HG02885 (cell line): ENCODE measurements around the gene BANK1.

Experiments
- ATAC-seq: cut with Tn5 transposase; IDR thresholded peaks from one replicate; pipeline ENCODE4 v1.9.1; 2021; ENCODE audit warnings: mild to moderate bottlenecking; ENCODE audit not compliant: unreplicated experiment, poor library complexity

Gene BANK1

GRCh38 chr4:101993842-101994775, 203.6 kb downstream of the BANK1 start:
- ATAC-seq, result no peak

GRCh38 chr4:102007959-102008425, 217.5 kb downstream of the BANK1 start:
- peak; percentile 84 for ATAC-seq

- ATAC-seq, result no peak
These were observed 218.2 kb downstream of the BANK1 start for GRCh38 chr4:102008711-102009110.

GRCh38 chr4:102022343-102022742, 231.8 kb downstream of the BANK1 start:
- ATAC-seq, result no peak

- no peak for ATAC-seq
These were observed 237.4 kb downstream of the BANK1 start for GRCh38 chr4:102027961-102028360.

GRCh38 chr4:102031406-102031805, 240.9 kb downstream of the BANK1 start:
- no peak for ATAC-seq

GRCh38 chr4:102036016-102036415, 245.5 kb downstream of the BANK1 start:
- no peak for ATAC-seq

- no peak for ATAC-seq
These were observed 246.3 kb downstream of the BANK1 start for GRCh38 chr4:102036619-102037376.

GRCh38 chr4:102037566-102037965, 247.0 kb downstream of the BANK1 start:
- ATAC-seq, result no peak

- ATAC-seq, result no peak
These were observed 252.6 kb downstream of the BANK1 start for GRCh38 chr4:102042871-102043802.

GRCh38 chr4:102047616-102048015, 257.1 kb downstream of the BANK1 start:
- ATAC-seq, result no peak

- ATAC-seq, result no peak
These were observed 265.3 kb downstream of the BANK1 start for GRCh38 chr4:102055805-102056204.

GRCh38 chr4:102057122-102057521, 266.6 kb downstream of the BANK1 start:
- ATAC-seq, result no peak

- ATAC-seq, result peak; percentile 59
These were observed 270.6 kb downstream of the BANK1 start for GRCh38 chr4:102061133-102061532.

GRCh38 chr4:102064747-102065442, 274.4 kb downstream of the BANK1 start:
- ATAC-seq, result no peak

- ATAC-seq, result no peak
These were observed 286.1 kb downstream of the BANK1 start for GRCh38 chr4:102076622-102077021.

GRCh38 chr4:102080184-102080583, 289.7 kb downstream of the BANK1 start:
- no peak for ATAC-seq

- ATAC-seq, result no peak
These were observed 299.5 kb downstream of the BANK1 start for GRCh38 chr4:102089850-102090621.

GRCh38 chr4:102091656-102092055, 301.1 kb downstream of the BANK1 start:
- ATAC-seq, result no peak
